Lower lobe of right lung (tissue), 2 donors: ENCODE data around the gene MOSPD2. TPM values are rescaled to one million over a fixed set of nuclear protein-coding genes. Genes with fewer than 3 reads are reported as not detected.

Source experiments
- ATAC-seq, 2 donors: fragments of 200-7000 bp; cut with Tn5 transposase; one replicate each; pipeline ENCODE4 v1.9.1; 2020 to 2022; ENCODE audit warnings: mild to moderate bottlenecking in 2 of 2, moderate library complexity in 2 of 2
- DNase-seq: peaks from one replicate; pipeline ENCODE4 v3.0.0-alpha.2; 2020
- H3K27ac ChIP-seq: fragments of 200-600 bp; one replicate; pipeline ENCODE4 v1.8.0; 2022
- H3K27me3 ChIP-seq: fragments of 200-600 bp; one replicate; pipeline ENCODE4 v1.8.0; 2022; ENCODE audit warnings: low read depth
- H3K36me3 ChIP-seq: fragments of 200-600 bp; one replicate; pipeline ENCODE4 v1.8.0; 2022; ENCODE audit warnings: mild to moderate bottlenecking
- H3K4me1 ChIP-seq: fragments of 200-600 bp; one replicate; pipeline ENCODE4 v1.8.0; 2022
- H3K4me3 ChIP-seq: fragments of 200-600 bp; one replicate; pipeline ENCODE4 v1.8.0; 2022; ENCODE audit warnings: mild to moderate bottlenecking
- H3K9me3 ChIP-seq: fragments of 200-600 bp; one replicate; pipeline ENCODE4 v1.8.0; 2022
- CTCF ChIP-seq: fragments of 200-600 bp; IDR thresholded peaks from one replicate; pipeline ENCODE4 v1.8.0; 2022; ENCODE audit warnings: antibody characterized with exemption, mild to moderate bottlenecking
- intact Hi-C: fragments of 100-400 bp; cut with DNase I; formaldehyde crosslinking; loops from one replicate; pipeline ENCODE4 v1.11.0; 2022
- total RNA-seq: library from RNA; stranded (reverse); fragmentation: NEBNext Ultra II Directional; extraction: Animal tissue kit (Norgen Biotek cat#: 25700); gene quantifications from one replicate; pipeline ENCODE4 v1.2.1, GENCODE V29; 2021
- donor health status: DM: no; HTN: yes; CAD: no; lungs with severe emphysema.

The MOSPD2 gene
- total RNA-seq, 1 donor from 2014 or later: 39.8 TPM

- no peak overlapping the region for H3K4me3 ChIP-seq
- intact Hi-C loops: no loop called here
- H3K9me3 ChIP-seq: no peaks in the 10 kb centered on the region
- H3K36me3 ChIP-seq: no peaks in the 10 kb centered on the region
- TF ChIP-seq CTCF: no peak
- H3K27me3 ChIP-seq: no peaks in the 10 kb centered on the region
- ATAC-seq (no peak), DNase-seq (no peak)
- H3K4me1 ChIP-seq: no peaks in the 10 kb centered on the region
- no peak overlapping the region for H3K27ac ChIP-seq
Observed at GRCh38 chrX:14832586-14832985, 40.6 kb upstream of the MOSPD2 start.

GRCh38 chrX:14837155-14837554, 36.1 kb upstream of the MOSPD2 start:
- Histone ChIP-seq H3K4me3 (no peak overlapping the region), H3K27me3 (no peaks in the 10 kb centered on the region), H3K4me1 (no peaks in the 10 kb centered on the region), H3K36me3 (no peaks in the 10 kb centered on the region), H3K9me3 (no peaks in the 10 kb centered on the region), H3K27ac (no peak overlapping the region)
- TF ChIP-seq CTCF: no peak
- no peak for ATAC-seq
- intact Hi-C loops: no loop called here
- no peak for DNase-seq

GRCh38 chrX:14843666-14844065, 29.6 kb upstream of the MOSPD2 start:
- intact Hi-C loops: no loop called here
- Histone ChIP-seq H3K4me1 (no peaks in the 10 kb centered on the region), H3K27ac (no peak overlapping the region), H3K36me3 (no peaks in the 10 kb centered on the region), H3K4me3 (no peak overlapping the region), H3K27me3 (no peaks in the 10 kb centered on the region), H3K9me3 (no peaks in the 10 kb centered on the region)
- DNase-seq (no peak), ATAC-seq (no peak)
- TF ChIP-seq CTCF: no peak

- no peak overlapping the region for H3K4me3 ChIP-seq
- no peaks in the 10 kb centered on the region for H3K36me3 ChIP-seq
- DNase-seq (no peak), ATAC-seq (no peak)
- no peaks in the 10 kb centered on the region for H3K9me3 ChIP-seq
- intact Hi-C loops: no loop called here
- no peak for TF ChIP-seq CTCF
- H3K4me1 ChIP-seq: no peaks in the 10 kb centered on the region
- no peaks in the 10 kb centered on the region for H3K27me3 ChIP-seq
- H3K27ac ChIP-seq: no peak overlapping the region
Observed at GRCh38 chrX:14851526-14851925, 21.7 kb upstream of the MOSPD2 start.

- intact Hi-C loops: no loop called here
- H3K27me3 ChIP-seq: no peaks in the 10 kb centered on the region
- no peaks in the 10 kb centered on the region for H3K36me3 ChIP-seq
- TF ChIP-seq CTCF: no peak
- H3K4me3 ChIP-seq: no peak overlapping the region
- DNase-seq (no peak), ATAC-seq (no peak)
- H3K27ac ChIP-seq: no peak overlapping the region
- H3K4me1 ChIP-seq: no peaks in the 10 kb centered on the region
- no peaks in the 10 kb centered on the region for H3K9me3 ChIP-seq
Observed at GRCh38 chrX:14864631-14865030, 8.6 kb upstream of the MOSPD2 start.

GRCh38 chrX:14865201-14865600, 8.0 kb upstream of the MOSPD2 start:
- Histone ChIP-seq H3K9me3 (no peaks in the 10 kb centered on the region), H3K4me3 (no peak overlapping the region), H3K27me3 (no peaks in the 10 kb centered on the region), H3K36me3 (no peaks in the 10 kb centered on the region), H3K27ac (no peak overlapping the region), H3K4me1 (no peaks in the 10 kb centered on the region)
- no peak for ATAC-seq
- DNase-seq: no peak
- TF ChIP-seq CTCF: no peak
- intact Hi-C loops: no loop called here
